ENCODE measurements around the gene COX19. TPM values are rescaled to one million over a fixed set of nuclear protein-coding genes. Genes with fewer than 3 reads are reported as not detected.
"Not testable (repeated sequence)": the region's sequence is repeated elsewhere in the genome, so short reads cannot be mapped to it uniquely, and the experiment has no call there.

COX19 gene
- polyA plus RNA-seq, 1 of the 3 experiments (the other 2 are of a cell fraction): 7.6 TPM

DNA sequence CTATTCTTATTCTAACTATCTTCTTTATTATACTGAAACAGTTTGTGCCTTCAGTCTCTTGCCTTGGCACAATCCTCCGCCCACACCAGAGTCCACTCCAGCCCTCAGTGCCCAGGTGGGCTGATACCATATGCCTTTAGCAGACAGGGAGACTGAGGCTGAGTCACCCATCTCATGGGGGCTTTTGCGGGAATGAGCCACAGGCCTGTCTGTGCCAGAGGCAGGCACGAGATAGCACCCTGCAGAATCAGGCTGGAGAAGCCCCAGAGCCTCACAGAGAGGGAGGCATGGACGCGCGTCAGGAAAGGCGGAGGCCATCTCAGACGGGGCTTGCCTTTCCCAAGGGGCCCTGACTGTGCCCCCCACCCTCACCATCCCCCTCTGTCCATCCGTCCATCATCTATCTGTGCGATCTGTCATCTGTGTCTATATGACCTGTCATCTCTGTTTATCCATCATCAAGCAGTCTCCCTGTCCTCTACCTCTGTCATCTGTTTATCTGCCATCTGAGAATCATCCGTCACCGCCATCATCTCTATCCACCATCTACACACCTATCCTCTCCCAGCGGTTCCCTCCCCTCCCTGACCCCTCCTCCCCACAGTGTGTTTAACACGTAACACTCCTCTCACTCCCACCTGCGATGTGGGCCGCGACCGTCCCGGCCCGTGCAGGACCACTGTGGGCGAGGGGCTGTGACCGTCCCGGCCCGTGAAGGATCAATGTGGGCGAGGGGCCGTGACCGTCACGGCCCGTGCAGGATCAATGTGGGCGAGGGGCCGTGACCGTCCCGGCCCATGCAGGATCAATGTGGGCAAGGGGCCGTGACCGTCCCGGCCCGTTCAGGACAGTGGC is 13.6 kb downstream of the COX19 start:
- WGBS (ENCODE audit: low lambda C conversion rate): 88% methylated on average over 37 of the region's 37 CpGs
- Histone ChIP-seq H3K9me2 (no peaks in the 10 kb centered on the region), H3K9ac (no peak overlapping the region), H3K4me3 (ENCODE audit: low read depth in 2 of 2, low read length in 1 of 2) (no peak overlapping the region), H3K27me3 (ENCODE audit: insufficient read depth) (no peaks in the 10 kb centered on the region), H3K79me2 (ENCODE audit: insufficient read depth) (no peaks in the 10 kb centered on the region), H3K4me2 (no peak overlapping the region), H3F3A (replicated peaks; ENCODE audit: insufficient read depth) (peaks cover 9% of the 10 kb centered on the region), H3K36me3 (replicated peaks in 1 of 2; ENCODE audit: control insufficient read depth in 1 of 2, insufficient read depth in 2 of 2, low read length in 1 of 2) (peaks cover 0 to 4% of the 10 kb centered on the region in 2 experiments), H4K20me1 (ENCODE audit: insufficient read depth) (peaks cover 20% of the 10 kb centered on the region; the same call in 1 of the 2 replicates), H3K4me1 (ENCODE audit: control insufficient read depth in 1 of 2, insufficient read depth in 2 of 2, low read depth in 1 of 2, low read length in 1 of 2) (peaks cover 4 to 24% of the 10 kb centered on the region in 2 experiments; a peak in 2 of 4 replicates), H2AFZ (ENCODE audit: low read depth) (no peak overlapping the region), H3K27ac (ENCODE audit: low read depth in 2 of 2, low read length in 1 of 2) (no peak overlapping the region), H3K9me3 (no peaks in the 10 kb centered on the region)
- ChIA-PET POLR2A (no interaction called here), CTCF (interaction anchor here (1.5 to 11.7 kb wide), 3 partner anchors 31 to 53 kb away, joined by 6 to 99 read pairs (median 10); no protein-coding TSS in a partner anchor)
- DNase-seq: peak; percentile 33
- TF ChIP-seq, protein P1, sequence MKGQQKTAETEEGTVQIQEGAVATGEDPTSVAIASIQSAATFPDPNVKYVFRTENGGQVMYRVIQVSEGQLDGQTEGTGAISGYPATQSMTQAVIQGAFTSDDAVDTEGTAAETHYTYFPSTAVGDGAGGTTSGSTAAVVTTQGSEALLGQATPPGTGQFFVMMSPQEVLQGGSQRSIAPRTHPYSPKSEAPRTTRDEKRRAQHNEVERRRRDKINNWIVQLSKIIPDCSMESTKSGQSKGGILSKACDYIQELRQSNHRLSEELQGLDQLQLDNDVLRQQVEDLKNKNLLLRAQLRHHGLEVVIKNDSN (IDR thresholded peaks at IDR 0.05; ENCODE audit: borderline replicate concordance, low read depth): no peak
- TF ChIP-seq, protein P2, sequence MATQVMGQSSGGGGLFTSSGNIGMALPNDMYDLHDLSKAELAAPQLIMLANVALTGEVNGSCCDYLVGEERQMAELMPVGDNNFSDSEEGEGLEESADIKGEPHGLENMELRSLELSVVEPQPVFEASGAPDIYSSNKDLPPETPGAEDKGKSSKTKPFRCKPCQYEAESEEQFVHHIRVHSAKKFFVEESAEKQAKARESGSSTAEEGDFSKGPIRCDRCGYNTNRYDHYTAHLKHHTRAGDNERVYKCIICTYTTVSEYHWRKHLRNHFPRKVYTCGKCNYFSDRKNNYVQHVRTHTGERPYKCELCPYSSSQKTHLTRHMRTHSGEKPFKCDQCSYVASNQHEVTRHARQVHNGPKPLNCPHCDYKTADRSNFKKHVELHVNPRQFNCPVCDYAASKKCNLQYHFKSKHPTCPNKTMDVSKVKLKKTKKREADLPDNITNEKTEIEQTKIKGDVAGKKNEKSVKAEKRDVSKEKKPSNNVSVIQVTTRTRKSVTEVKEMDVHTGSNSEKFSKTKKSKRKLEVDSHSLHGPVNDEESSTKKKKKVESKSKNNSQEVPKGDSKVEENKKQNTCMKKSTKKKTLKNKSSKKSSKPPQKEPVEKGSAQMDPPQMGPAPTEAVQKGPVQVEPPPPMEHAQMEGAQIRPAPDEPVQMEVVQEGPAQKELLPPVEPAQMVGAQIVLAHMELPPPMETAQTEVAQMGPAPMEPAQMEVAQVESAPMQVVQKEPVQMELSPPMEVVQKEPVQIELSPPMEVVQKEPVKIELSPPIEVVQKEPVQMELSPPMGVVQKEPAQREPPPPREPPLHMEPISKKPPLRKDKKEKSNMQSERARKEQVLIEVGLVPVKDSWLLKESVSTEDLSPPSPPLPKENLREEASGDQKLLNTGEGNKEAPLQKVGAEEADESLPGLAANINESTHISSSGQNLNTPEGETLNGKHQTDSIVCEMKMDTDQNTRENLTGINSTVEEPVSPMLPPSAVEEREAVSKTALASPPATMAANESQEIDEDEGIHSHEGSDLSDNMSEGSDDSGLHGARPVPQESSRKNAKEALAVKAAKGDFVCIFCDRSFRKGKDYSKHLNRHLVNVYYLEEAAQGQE (IDR thresholded peaks at IDR 0.05; ENCODE audit: low read depth, low read length): no peak
- TF ChIP-seq GATA2 (CRISPR knock-in tag; IDR thresholded peaks at IDR 0.05) (no peak; the same call in 1 of the 2 replicates), JUND (IDR thresholded peaks at IDR 0.05) (no peak)

DNA sequence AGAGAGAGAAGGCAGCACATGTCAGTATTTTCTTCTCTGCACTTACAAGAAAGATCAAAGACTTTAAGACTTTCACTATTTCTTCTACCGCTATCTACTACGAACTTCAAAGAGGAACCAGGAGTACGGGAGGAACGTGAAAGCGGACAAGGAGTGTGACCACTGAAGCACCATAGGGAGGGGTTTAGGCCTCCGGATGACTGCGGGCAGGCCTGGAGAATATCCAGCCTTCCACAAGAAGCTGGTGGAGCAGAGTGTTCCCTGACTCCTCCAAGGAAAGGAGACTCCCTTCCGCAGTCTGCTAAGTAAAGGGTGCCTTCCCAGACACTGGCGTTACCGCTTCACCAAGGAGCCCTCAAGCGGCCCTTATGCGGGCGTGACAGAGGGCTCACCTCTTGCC is 14.4 kb downstream of the COX19 start:
- H3K79me2 ChIP-seq (ENCODE audit: insufficient read depth); H3K36me3 ChIP-seq (replicated peaks in 1 of 2; ENCODE audit: control insufficient read depth in 1 of 2, insufficient read depth in 2 of 2, low read length in 1 of 2); H2AFZ ChIP-seq (ENCODE audit: low read depth); H3K27me3 ChIP-seq (ENCODE audit: insufficient read depth); H3K9ac ChIP-seq; H3K9me3 ChIP-seq; H3K27ac ChIP-seq (ENCODE audit: low read depth in 2 of 2, low read length in 1 of 2); H3K4me3 ChIP-seq (ENCODE audit: low read depth in 2 of 2, low read length in 1 of 2); POLR2A ChIA-PET; H3F3A ChIP-seq (replicated peaks; ENCODE audit: insufficient read depth); H3K4me2 ChIP-seq; H3K9me2 ChIP-seq; DNase-seq: not testable (repeated sequence)
- Histone ChIP-seq H4K20me1 (ENCODE audit: insufficient read depth) (peaks cover 12% of the 10 kb centered on the region; the same call in 1 of the 2 replicates), H3K4me1 (ENCODE audit: control insufficient read depth in 1 of 2, insufficient read depth in 2 of 2, low read depth in 1 of 2, low read length in 1 of 2) (peaks cover 4 to 24% of the 10 kb centered on the region in 2 experiments; a peak in 2 of 4 replicates)
- CTCF ChIA-PET: interaction anchor here (1.4 to 11.7 kb wide), 4 partner anchors 13 to 639 kb away, joined by 3 to 99 read pairs (median 10); partner anchors contain the start of gene COX19
- 91% methylated on average over 13 of the region's 13 CpGs for WGBS (ENCODE audit: low lambda C conversion rate)
